Skeletal muscle satellite cell (primary cell): Measurements from ENCODE around the gene CTIF.

Experiments used
- H3K27me3 ChIP-seq: 2 replicates; pipeline ENCODE4 v1.7.0; 2013; ENCODE audit warnings: low read length; ENCODE audit not compliant: control insufficient read depth, insufficient read depth
- H3K36me3 ChIP-seq: 2 replicates; pipeline ENCODE4 v1.7.0; 2013; ENCODE audit warnings: mild to moderate bottlenecking, control low read depth, low read length; ENCODE audit not compliant: insufficient read depth
- H3K4me1 ChIP-seq: 2 replicates; pipeline ENCODE4 v1.7.0; 2013; ENCODE audit warnings: low read length; ENCODE audit not compliant: control insufficient read depth, insufficient read depth
- H3K4me2 ChIP-seq: 2 replicates; pipeline ENCODE4 v1.7.0; 2013; ENCODE audit warnings: mild to moderate bottlenecking, low read length
- H3K4me3 ChIP-seq: 2 replicates; pipeline ENCODE4 v1.7.0; 2013; ENCODE audit warnings: low read length
- H3K9ac ChIP-seq: 2 replicates; pipeline ENCODE4 v1.7.0; 2013; ENCODE audit warnings: mild to moderate bottlenecking, low read depth, low read length, moderate library complexity
- H3K9me3 ChIP-seq: replicated peaks from 2 replicates; pipeline ENCODE4 v1.7.0; 2013; ENCODE audit warnings: mild to moderate bottlenecking, control low read depth, low read length

Gene CTIF

GRCh38 chr18:48570313-48570712, 31.5 kb downstream of the CTIF start:
- Histone ChIP-seq H3K27me3 (no peaks in the 10 kb centered on the region), H3K9me3 (no peaks in the 10 kb centered on the region), H3K4me2 (no peak overlapping the region), H3K4me3 (no peak overlapping the region), H3K36me3 (peaks cover 4% of the 10 kb centered on the region), H3K4me1 (peaks cover 11% of the 10 kb centered on the region), H3K9ac (no peak overlapping the region)

- Histone ChIP-seq H3K27me3 (no peaks in the 10 kb centered on the region), H3K4me2 (no peak overlapping the region), H3K4me3 (no peak overlapping the region), H3K36me3 (peaks cover 10% of the 10 kb centered on the region), H3K4me1 (peaks cover 3% of the 10 kb centered on the region), H3K9me3 (no peaks in the 10 kb centered on the region), H3K9ac (no peak overlapping the region)
Measured at GRCh38 chr18:48571639-48572384, 33.0 kb downstream of the CTIF start.

- H3K9ac ChIP-seq = no peak overlapping the region
- peaks cover 10% of the 10 kb centered on the region for H3K36me3 ChIP-seq
- no peak overlapping the region for H3K4me3 ChIP-seq
- no peaks in the 10 kb centered on the region for H3K27me3 ChIP-seq
- no peaks in the 10 kb centered on the region for H3K4me1 ChIP-seq
- no peak overlapping the region for H3K4me2 ChIP-seq
- no peaks in the 10 kb centered on the region for H3K9me3 ChIP-seq
Measured at GRCh38 chr18:48572402-48573126, 33.7 kb downstream of the CTIF start.

- Histone ChIP-seq H3K4me2 (no peak overlapping the region), H3K9me3 (no peaks in the 10 kb centered on the region), H3K4me1 (no peaks in the 10 kb centered on the region), H3K36me3 (peaks cover 10% of the 10 kb centered on the region), H3K27me3 (no peaks in the 10 kb centered on the region), H3K4me3 (no peak overlapping the region), H3K9ac (no peak overlapping the region)
Measured at GRCh38 chr18:48573632-48574283, 34.9 kb downstream of the CTIF start.

GRCh38 chr18:48574667-48575300, 36.0 kb downstream of the CTIF start:
- H3K9ac ChIP-seq = no peak overlapping the region
- no peak overlapping the region for H3K4me2 ChIP-seq
- no peaks in the 10 kb centered on the region for H3K9me3 ChIP-seq
- H3K4me3 ChIP-seq = no peak overlapping the region
- peaks cover 10% of the 10 kb centered on the region for H3K36me3 ChIP-seq
- no peaks in the 10 kb centered on the region for H3K4me1 ChIP-seq
- H3K27me3 ChIP-seq = no peaks in the 10 kb centered on the region

GRCh38 chr18:48575301-48575657, 36.4 kb downstream of the CTIF start:
- no peaks in the 10 kb centered on the region for H3K27me3 ChIP-seq
- no peak overlapping the region for H3K4me3 ChIP-seq
- H3K9ac ChIP-seq = no peak overlapping the region
- H3K4me2 ChIP-seq = no peak overlapping the region
- H3K4me1 ChIP-seq = no peaks in the 10 kb centered on the region
- H3K9me3 ChIP-seq = no peaks in the 10 kb centered on the region
- peaks cover 10% of the 10 kb centered on the region for H3K36me3 ChIP-seq

GRCh38 chr18:48575658-48576456, 37.0 kb downstream of the CTIF start:
- H3K4me2 ChIP-seq = no peak overlapping the region
- no peaks in the 10 kb centered on the region for H3K27me3 ChIP-seq
- H3K4me1 ChIP-seq = peaks cover 4% of the 10 kb centered on the region
- no peak overlapping the region for H3K9ac ChIP-seq
- H3K4me3 ChIP-seq = no peak overlapping the region
- H3K36me3 ChIP-seq = peaks cover 15% of the 10 kb centered on the region
- no peaks in the 10 kb centered on the region for H3K9me3 ChIP-seq

- H3K27me3 ChIP-seq = no peaks in the 10 kb centered on the region
- H3K4me1 ChIP-seq = peaks cover 5% of the 10 kb centered on the region
- H3K4me2 ChIP-seq = no peak overlapping the region
- no peaks in the 10 kb centered on the region for H3K9me3 ChIP-seq
- H3K9ac ChIP-seq = no peak overlapping the region
- peaks cover 14% of the 10 kb centered on the region for H3K36me3 ChIP-seq
- H3K4me3 ChIP-seq = no peak overlapping the region
Measured at GRCh38 chr18:48576457-48576771, 37.6 kb downstream of the CTIF start.

GRCh38 chr18:48577478-48578190, 38.8 kb downstream of the CTIF start:
- no peak overlapping the region for H3K4me3 ChIP-seq
- H3K9ac ChIP-seq = no peak overlapping the region
- H3K27me3 ChIP-seq = no peaks in the 10 kb centered on the region
- peaks cover 5% of the 10 kb centered on the region for H3K4me1 ChIP-seq
- peaks cover 11% of the 10 kb centered on the region for H3K36me3 ChIP-seq
- H3K4me2 ChIP-seq = no peak overlapping the region
- no peaks in the 10 kb centered on the region for H3K9me3 ChIP-seq

GRCh38 chr18:48578289-48578688, 39.5 kb downstream of the CTIF start:
- Histone ChIP-seq H3K4me3 (no peak overlapping the region), H3K4me1 (peaks cover 5% of the 10 kb centered on the region), H3K9me3 (no peaks in the 10 kb centered on the region), H3K36me3 (peaks cover 11% of the 10 kb centered on the region), H3K4me2 (no peak overlapping the region), H3K9ac (no peak overlapping the region), H3K27me3 (no peaks in the 10 kb centered on the region)
